GM12865 (cell line): Measurements from ENCODE around the gene INHBB.
"Not testable (repeated sequence)": the region's sequence is repeated elsewhere in the genome, so short reads cannot be mapped to it uniquely, and the experiment has no call there.

Experiments used
- DNase-seq: peaks from one replicate; pipeline ENCODE4 v3.0.0; 2010; ENCODE audit warnings: low read depth
- H3K4me3 ChIP-seq: 2 replicates; pipeline ENCODE4 v1.5.1; 2011; ENCODE audit warnings: mild to moderate bottlenecking, low read depth, low read length, control low read depth
- TF ChIP-seq, protein P1 (sequence below): IDR thresholded peaks from 2 replicates; pipeline ENCODE4 v1.5.1; 2011; ENCODE audit warnings: low read length, control low read depth, low read depth, inconsistent platforms; ENCODE audit not compliant: insufficient read depth; ENCODE audit errors: missing control alignments

Gene INHBB

DNA sequence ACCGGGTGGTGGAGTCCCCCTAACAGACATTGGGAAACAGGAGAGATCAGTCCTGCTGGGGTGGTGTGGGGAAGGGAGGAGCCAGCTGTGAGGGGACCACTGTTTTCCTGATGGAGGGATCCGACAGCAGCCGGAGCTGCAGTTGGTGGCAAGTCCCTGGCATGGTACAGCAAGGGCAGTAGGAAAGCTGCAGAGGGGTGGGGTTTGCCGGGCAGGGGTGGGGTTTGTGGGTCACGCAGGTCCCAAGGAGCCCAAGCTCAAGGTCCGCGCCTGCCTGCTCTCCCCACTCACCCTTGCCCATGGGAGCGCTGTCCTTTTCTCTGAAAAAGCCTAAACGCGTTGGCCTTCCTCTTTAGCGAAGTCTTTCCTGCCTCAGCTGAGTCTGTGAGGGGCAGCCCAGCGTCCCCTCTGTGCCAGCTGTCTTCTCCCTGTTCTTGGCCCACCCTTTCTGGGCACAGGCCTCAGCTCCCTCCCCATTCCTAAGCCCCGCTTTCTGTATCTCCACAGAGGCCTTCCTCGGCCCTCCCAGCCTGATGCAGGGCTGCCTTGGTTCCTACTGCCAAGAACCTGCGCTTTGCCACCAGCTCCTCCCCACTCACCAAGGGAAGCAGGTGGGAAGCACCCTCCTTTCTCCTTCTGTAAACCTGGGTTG, 29.3 kb upstream of the INHBB start:
- TF ChIP-seq, protein P1, sequence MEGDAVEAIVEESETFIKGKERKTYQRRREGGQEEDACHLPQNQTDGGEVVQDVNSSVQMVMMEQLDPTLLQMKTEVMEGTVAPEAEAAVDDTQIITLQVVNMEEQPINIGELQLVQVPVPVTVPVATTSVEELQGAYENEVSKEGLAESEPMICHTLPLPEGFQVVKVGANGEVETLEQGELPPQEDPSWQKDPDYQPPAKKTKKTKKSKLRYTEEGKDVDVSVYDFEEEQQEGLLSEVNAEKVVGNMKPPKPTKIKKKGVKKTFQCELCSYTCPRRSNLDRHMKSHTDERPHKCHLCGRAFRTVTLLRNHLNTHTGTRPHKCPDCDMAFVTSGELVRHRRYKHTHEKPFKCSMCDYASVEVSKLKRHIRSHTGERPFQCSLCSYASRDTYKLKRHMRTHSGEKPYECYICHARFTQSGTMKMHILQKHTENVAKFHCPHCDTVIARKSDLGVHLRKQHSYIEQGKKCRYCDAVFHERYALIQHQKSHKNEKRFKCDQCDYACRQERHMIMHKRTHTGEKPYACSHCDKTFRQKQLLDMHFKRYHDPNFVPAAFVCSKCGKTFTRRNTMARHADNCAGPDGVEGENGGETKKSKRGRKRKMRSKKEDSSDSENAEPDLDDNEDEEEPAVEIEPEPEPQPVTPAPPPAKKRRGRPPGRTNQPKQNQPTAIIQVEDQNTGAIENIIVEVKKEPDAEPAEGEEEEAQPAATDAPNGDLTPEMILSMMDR = no peak
- no peak for DNase-seq
- no peak overlapping the region for H3K4me3 ChIP-seq

GRCh38 chr2:120317180-120317533, 28.8 kb upstream of the INHBB start:
- H3K4me3 ChIP-seq = no peak overlapping the region
- TF ChIP-seq, protein P1 = no peak
- no peak for DNase-seq

GRCh38 chr2:120317916-120318315, 28.0 kb upstream of the INHBB start:
- DNase-seq = no peak
- TF ChIP-seq, protein P1 = no peak
- no peak overlapping the region for H3K4me3 ChIP-seq

DNA sequence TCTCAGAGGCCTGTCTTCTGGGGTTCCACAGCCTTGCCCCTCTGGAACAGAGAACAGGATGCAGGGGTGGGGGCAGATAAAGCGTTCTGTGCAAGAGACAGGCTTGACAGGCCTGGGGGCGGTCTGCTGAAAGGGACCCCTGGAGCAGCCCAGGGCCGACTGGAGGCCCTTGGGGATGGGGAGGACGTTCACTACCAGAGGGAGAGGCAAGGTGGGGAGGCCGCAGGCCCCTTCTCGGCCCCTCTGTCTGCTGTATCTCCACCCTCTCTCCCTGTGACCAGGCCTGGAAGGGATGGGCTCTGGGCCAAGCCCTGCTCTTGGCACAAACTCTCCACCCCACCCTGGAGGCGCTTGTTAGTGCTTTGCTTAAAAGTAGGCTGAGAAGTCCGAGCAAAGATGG, 27.3 kb upstream of the INHBB start:
- no peak overlapping the region for H3K4me3 ChIP-seq
- TF ChIP-seq, protein P1 = no peak

GRCh38 chr2:120319123-120319522, 26.8 kb upstream of the INHBB start:
- no peak overlapping the region for H3K4me3 ChIP-seq
- TF ChIP-seq, protein P1 = no peak
- DNase-seq = no peak

More for the DNA sequence above, 27.3 kb upstream of the INHBB start:
- DNase-seq = no peak

DNA sequence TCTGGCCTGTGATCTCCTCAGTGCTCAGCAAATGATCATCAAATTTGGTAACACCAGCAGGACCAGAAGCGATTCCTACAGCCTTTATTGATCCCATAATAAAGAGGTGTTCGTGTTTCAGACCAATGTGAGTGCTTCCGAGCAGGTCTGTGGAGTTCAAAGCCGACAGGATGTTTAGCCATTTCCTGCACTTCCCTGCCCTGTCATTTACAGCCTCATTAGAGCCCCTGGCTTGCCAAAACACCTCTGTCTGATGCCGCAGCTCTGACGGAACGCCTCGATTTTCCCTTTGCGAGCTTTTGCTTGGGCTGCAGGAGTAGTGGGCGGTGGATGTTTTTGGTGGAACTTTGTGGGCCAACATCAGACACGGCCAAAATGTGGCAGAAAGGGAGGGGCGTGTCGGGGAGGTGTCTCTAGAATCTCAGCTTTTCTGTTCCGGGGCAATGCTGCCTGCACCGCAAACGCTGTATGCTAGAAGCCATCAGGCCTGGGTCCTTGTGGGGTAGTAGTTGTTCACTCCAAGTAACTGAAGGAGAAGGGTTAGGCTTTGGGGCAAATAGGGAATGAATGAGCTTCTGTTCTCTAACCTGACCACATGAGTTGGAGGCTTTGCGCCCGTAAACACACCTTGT, 26.1 kb upstream of the INHBB start:
- TF ChIP-seq, protein P1 = no peak
- no peak for DNase-seq
- H3K4me3 ChIP-seq = no peak overlapping the region

DNA sequence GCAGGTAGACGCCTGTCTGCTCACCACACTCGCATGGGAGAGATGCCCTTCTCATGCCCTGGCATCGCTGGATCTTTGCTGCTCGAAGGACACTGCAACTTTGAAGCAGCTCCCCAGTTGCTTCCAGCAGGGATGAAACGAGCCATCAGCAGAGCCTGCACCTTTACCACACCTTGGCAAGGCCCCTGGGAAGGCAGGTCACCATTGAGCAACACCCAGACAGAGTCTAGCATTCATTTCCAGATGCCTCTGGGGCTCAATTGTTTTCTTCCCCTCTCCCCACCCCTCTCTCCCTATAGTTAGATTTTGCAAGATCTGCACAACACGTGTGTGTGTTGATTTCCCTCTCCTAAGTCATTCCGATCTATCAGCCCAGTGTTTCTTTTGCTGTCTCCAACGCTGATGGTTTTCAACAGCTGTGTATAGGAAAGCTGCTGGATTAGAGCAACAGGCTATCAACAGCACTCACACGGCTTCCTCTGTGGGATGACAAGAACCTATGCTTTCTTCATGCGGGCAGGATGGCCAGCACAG, 25.6 kb upstream of the INHBB start:
- H3K4me3 ChIP-seq = no peak overlapping the region
- DNase-seq = no peak
- TF ChIP-seq, protein P1 = no peak

GRCh38 chr2:120320887-120321556, 24.9 kb upstream of the INHBB start:
- not testable (repeated sequence) for DNase-seq, H3K4me3 ChIP-seq
